ENCODE measurements around the gene FBRS. TPM values are rescaled to one million over a fixed set of nuclear protein-coding genes. Genes with fewer than 3 reads are reported as not detected.

Gene FBRS
- total and polyA plus RNA-seq, 2 experiments from 2014 or later = 22.1 to 22.9 TPM

DNA sequence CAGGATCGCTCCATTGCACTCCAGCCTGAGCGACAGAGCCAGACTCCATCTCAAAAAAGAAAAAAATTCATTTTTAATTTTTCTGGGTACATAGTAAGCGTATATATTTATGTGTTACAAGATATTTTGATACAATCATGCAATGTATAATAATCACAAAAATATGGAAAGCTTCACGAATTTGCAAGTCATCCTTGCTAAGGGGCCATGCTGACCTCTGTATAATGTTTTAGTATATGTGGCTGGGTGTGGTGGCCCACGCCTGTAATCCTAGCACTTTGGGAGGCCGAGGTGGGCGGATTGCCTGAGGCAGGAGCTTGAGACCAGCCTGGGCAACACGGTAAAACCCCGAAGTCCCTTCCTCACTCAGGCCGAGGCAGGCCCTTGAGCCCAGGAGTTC lies 16.9 kb downstream of the FBRS start:
- Histone ChIP-seq H3K9me2 (replicated peaks; ENCODE audit: insufficient read depth) (no peaks in the 10 kb centered on the region), H4K20me1 (ENCODE audit: insufficient read depth, poor library complexity, severe bottlenecking) (no peaks in the 10 kb centered on the region), H3K4me2 (no peak overlapping the region), H3K79me2 (no peaks in the 10 kb centered on the region), H3K4me3 (no peak overlapping the region), H3K9me3 (ENCODE audit: low read depth) (no peaks in the 10 kb centered on the region), H3K4me1 (ENCODE audit: insufficient read depth) (no peaks in the 10 kb centered on the region), H3K36me3 (replicated peaks; ENCODE audit: insufficient read depth, low read depth) (no peaks in the 10 kb centered on the region), H2AFZ (no peak overlapping the region), H3K27ac (no peak overlapping the region), H3K27me3 (no peaks in the 10 kb centered on the region)
- no peak for TF ChIP-seq EZH2phosphoT487 (IDR thresholded peaks at IDR 0.05; ENCODE audit: low read depth, severe bottlenecking, unreplicated experiment)
- TF ChIP-seq, protein P1, sequence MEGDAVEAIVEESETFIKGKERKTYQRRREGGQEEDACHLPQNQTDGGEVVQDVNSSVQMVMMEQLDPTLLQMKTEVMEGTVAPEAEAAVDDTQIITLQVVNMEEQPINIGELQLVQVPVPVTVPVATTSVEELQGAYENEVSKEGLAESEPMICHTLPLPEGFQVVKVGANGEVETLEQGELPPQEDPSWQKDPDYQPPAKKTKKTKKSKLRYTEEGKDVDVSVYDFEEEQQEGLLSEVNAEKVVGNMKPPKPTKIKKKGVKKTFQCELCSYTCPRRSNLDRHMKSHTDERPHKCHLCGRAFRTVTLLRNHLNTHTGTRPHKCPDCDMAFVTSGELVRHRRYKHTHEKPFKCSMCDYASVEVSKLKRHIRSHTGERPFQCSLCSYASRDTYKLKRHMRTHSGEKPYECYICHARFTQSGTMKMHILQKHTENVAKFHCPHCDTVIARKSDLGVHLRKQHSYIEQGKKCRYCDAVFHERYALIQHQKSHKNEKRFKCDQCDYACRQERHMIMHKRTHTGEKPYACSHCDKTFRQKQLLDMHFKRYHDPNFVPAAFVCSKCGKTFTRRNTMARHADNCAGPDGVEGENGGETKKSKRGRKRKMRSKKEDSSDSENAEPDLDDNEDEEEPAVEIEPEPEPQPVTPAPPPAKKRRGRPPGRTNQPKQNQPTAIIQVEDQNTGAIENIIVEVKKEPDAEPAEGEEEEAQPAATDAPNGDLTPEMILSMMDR (IDR thresholded peaks at IDR 0.05; ENCODE audit: poor library complexity) = no peak
- no peak for TF ChIP-seq EZH2 (IDR thresholded peaks at IDR 0.05; ENCODE audit: borderline replicate concordance)
- 85% methylated on average over 10 of the region's 10 CpGs for WGBS (ENCODE audit: low lambda C conversion rate, missing lambda C conversion rate)
- no peak for DNase-seq (ENCODE audit: low spot score)

DNA sequence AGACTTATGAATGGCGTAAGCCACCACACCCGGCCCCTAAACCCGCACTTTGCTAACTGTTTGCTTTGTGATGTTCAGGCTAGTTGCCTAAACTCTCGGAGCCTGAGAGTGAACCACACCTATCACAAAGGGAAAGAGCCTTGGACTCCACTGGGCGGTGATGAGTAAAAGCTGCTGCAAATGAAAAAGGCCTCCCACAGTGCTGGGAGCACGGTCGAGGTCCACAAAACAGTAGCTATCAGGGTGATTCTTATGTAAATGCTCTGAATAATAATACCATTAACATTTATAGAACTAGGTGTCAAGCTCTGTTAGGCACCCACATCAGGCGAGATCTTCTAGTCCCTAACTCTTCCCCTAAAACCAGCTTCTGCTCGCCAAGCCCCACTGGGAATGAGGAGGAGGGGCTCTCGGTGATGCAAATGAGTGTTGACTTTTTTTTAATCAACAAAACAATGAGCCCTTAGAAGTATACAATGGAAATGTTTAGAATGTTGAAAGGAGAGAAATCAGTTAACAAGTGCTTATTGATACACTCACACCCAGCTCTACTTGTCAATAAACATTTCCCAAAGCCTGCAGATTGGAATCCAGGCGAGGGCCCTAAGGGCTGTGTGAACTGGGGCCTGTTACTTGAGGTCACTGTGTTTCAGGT lies 19.8 kb downstream of the FBRS start:
- Histone ChIP-seq H3K4me3 (no peak overlapping the region), H3K9me3 (ENCODE audit: low read depth) (no peaks in the 10 kb centered on the region), H3K27me3 (no peaks in the 10 kb centered on the region), H3K9me2 (replicated peaks; ENCODE audit: insufficient read depth) (no peaks in the 10 kb centered on the region), H3K79me2 (no peaks in the 10 kb centered on the region), H3K4me2 (no peak overlapping the region), H2AFZ (no peak overlapping the region), H4K20me1 (ENCODE audit: insufficient read depth, poor library complexity, severe bottlenecking) (no peaks in the 10 kb centered on the region), H3K4me1 (ENCODE audit: insufficient read depth) (no peaks in the 10 kb centered on the region), H3K36me3 (replicated peaks; ENCODE audit: insufficient read depth, low read depth) (no peaks in the 10 kb centered on the region), H3K27ac (no peak overlapping the region)
- 53% methylated on average over 11 of the region's 11 CpGs for WGBS (ENCODE audit: low lambda C conversion rate, missing lambda C conversion rate)
- no peak for TF ChIP-seq EZH2 (IDR thresholded peaks at IDR 0.05; ENCODE audit: borderline replicate concordance)
- TF ChIP-seq EZH2phosphoT487 (IDR thresholded peaks at IDR 0.05; ENCODE audit: low read depth, severe bottlenecking, unreplicated experiment) = no peak
- TF ChIP-seq, protein P1 (IDR thresholded peaks at IDR 0.05; ENCODE audit: poor library complexity) = no peak
- DNase-seq (ENCODE audit: low spot score) = no peak

DNA sequence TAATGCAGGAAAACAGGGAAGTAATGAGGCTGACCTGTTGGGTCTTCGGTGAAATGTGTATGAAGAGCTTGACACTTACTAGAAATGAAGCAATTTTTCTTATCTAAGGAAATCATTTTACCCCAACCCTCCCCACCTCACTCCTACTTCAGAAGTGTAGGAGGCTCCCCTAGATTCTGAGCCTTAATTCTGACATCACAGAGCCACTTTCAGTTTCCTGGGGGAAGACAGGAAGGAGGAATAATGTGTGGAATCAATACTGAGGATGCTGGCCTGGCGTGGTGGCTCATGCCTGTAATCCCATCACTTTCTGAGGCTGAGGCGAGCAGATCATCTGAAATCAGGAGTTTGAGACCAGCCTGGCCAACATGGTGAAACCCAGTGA lies 20.3 kb downstream of the FBRS start:
- DNase-seq (ENCODE audit: low spot score) = no peak
- 78% methylated on average over 3 of the region's 3 CpGs for WGBS (ENCODE audit: low lambda C conversion rate, missing lambda C conversion rate)
- Histone ChIP-seq H3K36me3 (replicated peaks; ENCODE audit: insufficient read depth, low read depth) (no peaks in the 10 kb centered on the region), H4K20me1 (ENCODE audit: insufficient read depth, poor library complexity, severe bottlenecking) (no peaks in the 10 kb centered on the region), H3K4me2 (no peak overlapping the region), H2AFZ (no peak overlapping the region), H3K4me3 (no peak overlapping the region), H3K27ac (no peak overlapping the region), H3K79me2 (no peaks in the 10 kb centered on the region), H3K27me3 (no peaks in the 10 kb centered on the region), H3K4me1 (ENCODE audit: insufficient read depth) (no peaks in the 10 kb centered on the region), H3K9me3 (ENCODE audit: low read depth) (no peaks in the 10 kb centered on the region), H3K9me2 (replicated peaks; ENCODE audit: insufficient read depth) (no peaks in the 10 kb centered on the region)
- TF ChIP-seq EZH2 (IDR thresholded peaks at IDR 0.05; ENCODE audit: borderline replicate concordance) (no peak), EZH2phosphoT487 (IDR thresholded peaks at IDR 0.05; ENCODE audit: low read depth, severe bottlenecking, unreplicated experiment) (no peak)
- TF ChIP-seq, protein P1 (IDR thresholded peaks at IDR 0.05; ENCODE audit: poor library complexity) = no peak
